ENCODE data around the gene PIK3AP1.

DNA sequence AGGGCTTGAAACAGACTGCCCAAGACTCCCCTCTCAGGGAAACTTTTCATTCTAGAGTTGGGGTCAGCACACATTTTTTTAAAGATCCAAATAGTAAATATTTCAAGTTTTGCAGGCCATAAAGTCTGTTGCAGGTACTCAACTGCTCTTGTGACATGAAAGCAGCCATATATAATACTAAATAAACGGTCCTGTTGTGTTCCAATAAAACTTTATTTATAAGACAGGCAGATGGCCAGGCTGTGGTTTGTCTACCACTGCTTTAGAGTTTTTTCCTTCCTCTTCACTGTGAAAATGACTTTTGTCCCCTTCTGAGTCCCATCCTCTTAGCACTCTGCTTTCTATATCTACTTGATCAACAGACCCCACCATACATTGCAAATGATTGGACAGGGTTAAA lies 93.0 kb downstream of the PIK3AP1 start:
- TF ChIP-seq, protein P1, sequence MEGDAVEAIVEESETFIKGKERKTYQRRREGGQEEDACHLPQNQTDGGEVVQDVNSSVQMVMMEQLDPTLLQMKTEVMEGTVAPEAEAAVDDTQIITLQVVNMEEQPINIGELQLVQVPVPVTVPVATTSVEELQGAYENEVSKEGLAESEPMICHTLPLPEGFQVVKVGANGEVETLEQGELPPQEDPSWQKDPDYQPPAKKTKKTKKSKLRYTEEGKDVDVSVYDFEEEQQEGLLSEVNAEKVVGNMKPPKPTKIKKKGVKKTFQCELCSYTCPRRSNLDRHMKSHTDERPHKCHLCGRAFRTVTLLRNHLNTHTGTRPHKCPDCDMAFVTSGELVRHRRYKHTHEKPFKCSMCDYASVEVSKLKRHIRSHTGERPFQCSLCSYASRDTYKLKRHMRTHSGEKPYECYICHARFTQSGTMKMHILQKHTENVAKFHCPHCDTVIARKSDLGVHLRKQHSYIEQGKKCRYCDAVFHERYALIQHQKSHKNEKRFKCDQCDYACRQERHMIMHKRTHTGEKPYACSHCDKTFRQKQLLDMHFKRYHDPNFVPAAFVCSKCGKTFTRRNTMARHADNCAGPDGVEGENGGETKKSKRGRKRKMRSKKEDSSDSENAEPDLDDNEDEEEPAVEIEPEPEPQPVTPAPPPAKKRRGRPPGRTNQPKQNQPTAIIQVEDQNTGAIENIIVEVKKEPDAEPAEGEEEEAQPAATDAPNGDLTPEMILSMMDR (conservative IDR thresholded peaks at IDR 0.05; ENCODE audit: low read depth, low read length): no peak
- no peak for TF ChIP-seq EZH2 (IDR thresholded peaks at IDR 0.05; ENCODE audit: low read length, unreplicated experiment)

Data from PC-3 (cell line).